GM10248 (cell line): ENCODE results near the gene ARMC6.

ENCODE experiments used
- CTCF ChIA-PET: fragments of 300-600 bp; sonication (Branson Sonifier 250); formaldehyde crosslinking; extraction: SDS; loops from one replicate; lab custom pipeline; 2021; ENCODE audit warnings: antibody characterized with exemption; lab: Yijun Ruan, JAX
- POLR2A ChIA-PET: fragments of 350-650 bp; sonication (Branson Sonifier 250); formaldehyde crosslinking; extraction: SDS; loops from one replicate; lab custom pipeline; 2020; ENCODE audit warnings: antibody characterized with exemption; lab: Yijun Ruan, JAX
- DNase-seq: peaks from one replicate; pipeline ENCODE4 v3.0.0; 2012; ENCODE audit errors: extremely low spot score
- TF ChIP-seq, protein P1 (sequence below): IDR thresholded peaks from 2 replicates; pipeline ENCODE4 v1.5.1; 2012; ENCODE audit warnings: mild to moderate bottlenecking, low read depth; ENCODE audit errors: extremely low read depth, missing control alignments, control extremely low read depth

The ARMC6 gene

DNA sequence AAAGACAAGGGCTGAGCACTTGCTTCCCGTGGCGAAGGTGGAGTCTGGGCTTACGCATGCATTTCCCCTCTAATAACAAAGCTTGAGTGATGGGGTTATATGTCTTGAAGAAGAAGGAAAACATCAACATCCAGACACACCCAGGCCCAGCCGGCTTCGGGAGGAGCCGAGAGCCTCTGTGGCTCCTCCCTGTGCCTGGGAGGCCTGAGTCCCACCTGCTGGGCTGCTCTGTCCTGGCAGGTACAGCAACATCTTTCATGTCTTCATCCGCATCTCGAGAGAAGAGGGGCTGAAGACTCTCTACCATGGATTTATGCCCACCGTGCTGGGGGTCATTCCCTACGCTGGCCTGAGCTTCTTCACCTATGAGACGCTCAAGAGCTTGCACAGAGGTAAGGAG is 74.3 kb downstream of the ARMC6 start:
- CTCF ChIA-PET = interaction anchor here (0.8 kb wide), 1 partner anchor 9 kb away, joined by 3 read pairs; no protein-coding TSS in a partner anchor
- TF ChIP-seq, protein P1, sequence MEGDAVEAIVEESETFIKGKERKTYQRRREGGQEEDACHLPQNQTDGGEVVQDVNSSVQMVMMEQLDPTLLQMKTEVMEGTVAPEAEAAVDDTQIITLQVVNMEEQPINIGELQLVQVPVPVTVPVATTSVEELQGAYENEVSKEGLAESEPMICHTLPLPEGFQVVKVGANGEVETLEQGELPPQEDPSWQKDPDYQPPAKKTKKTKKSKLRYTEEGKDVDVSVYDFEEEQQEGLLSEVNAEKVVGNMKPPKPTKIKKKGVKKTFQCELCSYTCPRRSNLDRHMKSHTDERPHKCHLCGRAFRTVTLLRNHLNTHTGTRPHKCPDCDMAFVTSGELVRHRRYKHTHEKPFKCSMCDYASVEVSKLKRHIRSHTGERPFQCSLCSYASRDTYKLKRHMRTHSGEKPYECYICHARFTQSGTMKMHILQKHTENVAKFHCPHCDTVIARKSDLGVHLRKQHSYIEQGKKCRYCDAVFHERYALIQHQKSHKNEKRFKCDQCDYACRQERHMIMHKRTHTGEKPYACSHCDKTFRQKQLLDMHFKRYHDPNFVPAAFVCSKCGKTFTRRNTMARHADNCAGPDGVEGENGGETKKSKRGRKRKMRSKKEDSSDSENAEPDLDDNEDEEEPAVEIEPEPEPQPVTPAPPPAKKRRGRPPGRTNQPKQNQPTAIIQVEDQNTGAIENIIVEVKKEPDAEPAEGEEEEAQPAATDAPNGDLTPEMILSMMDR = no peak
- POLR2A ChIA-PET = no interaction called here
- no peak for DNase-seq
